Ovary (tissue), 3 donors: ENCODE measurements around the gene AGBL2.

Experiments used
- CTCF ChIP-seq, 3 donors: fragments of 450-650 bp in 2 of 3; fragments of 200-600 bp in 1 of 3; IDR thresholded peaks; one replicate each; pipeline versions ENCODE4 v1.5.1 to v1.8.0; 2016 to 2022; ENCODE audit warnings: antibody characterized with exemption in 3 of 3, mild to moderate bottlenecking in 1 of 3
- POLR2A ChIP-seq: fragments of 450-650 bp; IDR thresholded peaks from one replicate; pipeline ENCODE4 v1.6.1; 2017; ENCODE audit warnings: antibody characterized with exemption, mild to moderate bottlenecking, moderate library complexity
- donor health status: DM: no; HTN: no; CAD: no.

- TF ChIP-seq POLR2A (no peak), CTCF (IDR thresholded peaks at IDR 0.05) (no peak)
These were observed 10.9 kb upstream of the AGBL2 start for GRCh38 chr11:47726118-47726442.
